Kidney (tissue), 14 donors: Measurements from ENCODE around the gene ZNF773. TPM values are rescaled to one million over a fixed set of nuclear protein-coding genes. Genes with fewer than 3 reads are reported as not detected.

Experiments
- DNase-seq, 5 donors: peaks; one replicate each; pipeline ENCODE4 v3.0.0-alpha.2; 2013 to 2020
- FAIRE-seq: peaks from 2 replicates; lab custom pipeline; 2012; peaks lifted over from hg19 to GRCh38; lab: Jason Lieb, UNC
- H3K27ac ChIP-seq, 2 donors: one replicate each; pipeline ENCODE4 v1.7.0; 2013; ENCODE audit warnings: low read depth in 2 of 2, low read length in 2 of 2, inconsistent platforms in 1 of 2
- H3K27me3 ChIP-seq: one replicate; pipeline ENCODE4 v1.7.1; 2013; ENCODE audit warnings: low read length, inconsistent platforms; ENCODE audit not compliant: control insufficient read depth, insufficient read depth
- H3K36me3 ChIP-seq, 3 donors: one replicate each; pipeline versions ENCODE4 v1.7.0 to v1.7.1; 2013; ENCODE audit warnings: low read length in 3 of 3, control low read depth in 1 of 3, inconsistent platforms in 1 of 3; ENCODE audit not compliant: insufficient read depth in 3 of 3, control insufficient read depth in 2 of 3
- H3K4me1 ChIP-seq, 3 donors: one replicate each; pipeline versions ENCODE4 v1.7.0 to v1.7.1; 2013; ENCODE audit warnings: low read length in 3 of 3, inconsistent platforms in 1 of 3, low read depth in 1 of 3; ENCODE audit not compliant: control insufficient read depth in 2 of 3, insufficient read depth in 2 of 3
- H3K4me3 ChIP-seq, 3 donors: one replicate each; pipeline versions ENCODE4 v1.7.0 to v1.8.1; 2013; ENCODE audit warnings: low read length in 3 of 3, control low read depth in 1 of 3, inconsistent platforms in 1 of 3
- H3K9ac ChIP-seq, 3 donors: one replicate each; pipeline versions ENCODE4 v1.7.0 to v1.7.1; 2013; ENCODE audit warnings: low read length in 3 of 3, control low read depth in 1 of 3, inconsistent platforms in 1 of 3
- H3K9me3 ChIP-seq, 3 donors: one replicate each; pipeline versions ENCODE4 v1.7.0 to v1.7.1; 2013; ENCODE audit warnings: low read length in 3 of 3, control low read depth in 1 of 3, inconsistent platforms in 1 of 3; ENCODE audit not compliant: control insufficient read depth in 2 of 3, insufficient read depth in 1 of 3
- intact Hi-C: fragments of 100-400 bp; cut with DNase I; formaldehyde crosslinking; loops from one replicate; pipeline ENCODE4 v1.11.1; 2022
- polyA plus RNA-seq: library from polyadenylated mRNA; stranded (reverse); fragments of 350-450 nt; fragmentation: Illumina TruSeq; extraction: RNeasy Lipid Tissue Mini Kit (QIAGEN cat#74804); gene quantifications from one replicate; pipeline ENCODE4 v1.2.3, GENCODE V29; 2014; ENCODE audit warnings: low read depth, low replicate concordance; ENCODE audit not compliant: insufficient read depth
- total RNA-seq: library from RNA; stranded (reverse); fragmentation: NEBNext Ultra II Directional; extraction: Animal tissue kit (Norgen Biotek cat#: 25700); gene quantifications from one replicate; pipeline ENCODE4 v1.2.1, GENCODE V29; 2021
- TF ChIP-seq, protein P1 (sequence below): IDR thresholded peaks from 3 replicates; pipeline ENCODE4 v1.5.1; 2012; ENCODE audit warnings: mild to moderate bottlenecking, moderate library complexity, borderline replicate concordance; ENCODE audit not compliant: insufficient read depth; ENCODE audit errors: extremely low read depth
- donor health status: control.
- donor health status: control.
- donor health status: control.
- donor health status: control.
- donor health status: control.
- donor health status: DM: yes; HTN: yes; CAD: no.
- donor health status: Normal renal cell carcinoma (clear cell type).

The ZNF773 gene
- total and polyA plus RNA-seq, 2 donors from 2014 or later, result 3.4 to 12.1 TPM

DNA sequence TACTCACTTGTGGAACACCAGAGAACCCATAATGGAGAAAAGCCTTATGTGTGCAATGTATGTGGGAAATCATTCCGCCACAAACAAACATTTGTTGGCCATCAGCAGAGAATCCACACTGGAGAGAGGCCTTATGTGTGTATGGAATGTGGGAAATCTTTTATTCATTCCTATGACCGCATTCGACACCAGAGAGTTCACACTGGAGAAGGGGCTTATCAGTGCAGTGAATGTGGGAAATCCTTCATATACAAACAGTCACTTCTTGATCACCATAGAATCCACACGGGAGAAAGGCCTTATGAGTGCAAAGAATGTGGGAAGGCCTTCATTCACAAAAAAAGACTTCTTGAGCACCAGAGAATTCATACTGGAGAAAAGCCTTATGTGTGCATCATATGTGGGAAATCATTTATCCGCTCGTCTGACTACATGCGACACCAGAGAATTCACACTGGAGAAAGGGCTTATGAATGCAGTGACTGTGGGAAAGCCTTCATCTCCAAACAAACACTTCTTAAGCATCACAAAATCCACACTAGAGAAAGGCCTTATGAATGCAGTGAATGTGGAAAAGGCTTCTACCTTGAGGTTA lies 38.3 kb downstream of the ZNF773 start:
- Histone ChIP-seq H3K27me3 (no peaks in the 10 kb centered on the region), H3K4me1 (no peaks in the 10 kb centered on the region), H3K4me3 (peak overlapping the region in 2 of 3 donors; percentile 1 to 9), H3K36me3 (peaks cover 41 to 56% (median 53%) of the 10 kb centered on the region in 3 donors), H3K27ac (no peak overlapping the region), H3K9ac (no peak overlapping the region), H3K9me3 (peaks cover 9 to 95% (median 70%) of the 10 kb centered on the region in 3 donors)
- no peak for DNase-seq
- TF ChIP-seq, protein P1, sequence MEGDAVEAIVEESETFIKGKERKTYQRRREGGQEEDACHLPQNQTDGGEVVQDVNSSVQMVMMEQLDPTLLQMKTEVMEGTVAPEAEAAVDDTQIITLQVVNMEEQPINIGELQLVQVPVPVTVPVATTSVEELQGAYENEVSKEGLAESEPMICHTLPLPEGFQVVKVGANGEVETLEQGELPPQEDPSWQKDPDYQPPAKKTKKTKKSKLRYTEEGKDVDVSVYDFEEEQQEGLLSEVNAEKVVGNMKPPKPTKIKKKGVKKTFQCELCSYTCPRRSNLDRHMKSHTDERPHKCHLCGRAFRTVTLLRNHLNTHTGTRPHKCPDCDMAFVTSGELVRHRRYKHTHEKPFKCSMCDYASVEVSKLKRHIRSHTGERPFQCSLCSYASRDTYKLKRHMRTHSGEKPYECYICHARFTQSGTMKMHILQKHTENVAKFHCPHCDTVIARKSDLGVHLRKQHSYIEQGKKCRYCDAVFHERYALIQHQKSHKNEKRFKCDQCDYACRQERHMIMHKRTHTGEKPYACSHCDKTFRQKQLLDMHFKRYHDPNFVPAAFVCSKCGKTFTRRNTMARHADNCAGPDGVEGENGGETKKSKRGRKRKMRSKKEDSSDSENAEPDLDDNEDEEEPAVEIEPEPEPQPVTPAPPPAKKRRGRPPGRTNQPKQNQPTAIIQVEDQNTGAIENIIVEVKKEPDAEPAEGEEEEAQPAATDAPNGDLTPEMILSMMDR, result no peak
- FAIRE-seq, result no peak
- intact Hi-C loops, result no loop called here

DNA sequence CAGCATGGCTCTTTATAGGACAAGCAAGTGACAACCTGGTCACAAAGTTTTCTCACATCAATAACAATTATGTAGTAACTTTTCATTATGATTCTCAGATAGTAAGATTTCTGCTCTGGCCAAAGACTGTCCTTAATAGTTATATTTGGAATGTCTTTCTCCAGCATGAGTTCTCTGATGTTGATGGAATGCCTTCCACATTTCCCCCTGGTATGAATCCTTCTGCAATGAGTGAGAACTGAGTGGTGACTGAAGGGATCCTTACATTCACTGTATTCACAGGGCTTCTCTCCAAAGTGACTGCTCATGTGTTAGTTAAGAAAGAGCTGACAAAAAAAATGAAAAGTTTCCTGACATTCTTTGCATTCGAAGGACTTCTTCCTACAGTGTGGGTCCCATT lies 46.8 kb downstream of the ZNF773 start:
- Histone ChIP-seq H3K4me1 (no peaks in the 10 kb centered on the region), H3K4me3 (peak overlapping the region in 1 of 3 donors; percentile 23), H3K27ac (no peak overlapping the region), H3K27me3 (no peaks in the 10 kb centered on the region), H3K9ac (no peak overlapping the region), H3K9me3 (peaks cover 22 to 93% (median 55%) of the 10 kb centered on the region in 3 donors), H3K36me3 (peaks cover 39 to 74% (median 54%) of the 10 kb centered on the region in 3 donors)
- no peak for DNase-seq
- FAIRE-seq, result no peak
- intact Hi-C loops, result no loop called here
- TF ChIP-seq, protein P1, result no peak

DNA sequence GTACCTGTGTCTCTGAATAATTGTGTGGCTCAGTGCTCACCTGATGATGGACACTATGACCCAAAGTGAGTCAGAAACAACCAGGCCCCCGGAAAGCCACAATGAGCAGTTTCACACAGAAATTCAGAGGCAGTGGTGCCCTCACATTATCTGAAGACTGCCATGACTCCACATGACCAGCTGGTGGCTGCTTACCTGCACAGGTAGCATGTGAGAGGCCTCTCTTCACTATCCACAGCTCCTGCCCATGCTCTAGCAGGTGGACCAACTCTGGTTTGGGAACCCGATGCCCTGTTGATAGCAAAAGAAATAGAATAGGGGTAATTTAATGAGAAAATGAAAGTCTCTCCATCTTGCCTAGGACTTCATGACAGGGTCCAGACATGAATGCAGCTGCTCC lies 52.7 kb downstream of the ZNF773 start:
- H3K9me3 ChIP-seq, result peaks cover 16 to 67% (median 19%) of the 10 kb centered on the region in 3 donors
- TF ChIP-seq, protein P1, result no peak

DNA sequence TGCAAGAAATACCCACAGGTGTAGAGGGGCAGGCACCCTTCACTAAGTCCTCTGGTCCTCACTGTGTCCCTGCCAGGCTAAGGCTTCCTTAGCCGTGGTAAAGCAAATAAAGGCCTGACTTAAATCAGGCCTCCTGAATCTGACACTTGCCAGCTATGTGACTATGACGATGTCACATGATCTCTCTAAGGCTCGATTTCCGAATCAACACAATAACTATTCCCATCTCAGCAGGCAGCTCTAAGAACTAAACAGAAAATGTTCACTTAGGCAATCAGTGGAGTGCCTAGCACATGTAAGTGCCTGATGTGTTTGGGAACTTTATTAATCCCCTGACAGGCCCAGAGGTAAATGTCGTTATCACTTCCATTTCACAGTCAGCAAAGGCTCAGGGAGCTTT lies 57.9 kb downstream of the ZNF773 start:
- Histone ChIP-seq H3K27me3 (no peaks in the 10 kb centered on the region), H3K4me3 (peak overlapping the region in 1 of 3 donors; percentile 96), H3K36me3 (peaks cover 15 to 35% (median 19%) of the 10 kb centered on the region in 3 donors), H3K9me3 (peaks cover 5 to 17% (median 5%) of the 10 kb centered on the region in 3 donors), H3K9ac (no peak overlapping the region), H3K27ac (no peak overlapping the region), H3K4me1 (peaks cover 5 to 15% (median 11%) of the 10 kb centered on the region in 3 donors)
- FAIRE-seq (no peak), DNase-seq (no peak)
- intact Hi-C loops, result no loop called here
- TF ChIP-seq, protein P1, result no peak

More for the DNA sequence above, 52.7 kb downstream of the ZNF773 start:
- DNase-seq, result no peak
- FAIRE-seq, result no peak
- no peaks in the 10 kb centered on the region for H3K27me3 ChIP-seq
- H3K27ac ChIP-seq, result no peak overlapping the region
- intact Hi-C loops, result no loop called here
- peak overlapping the region in 1 of 3 donors; percentile 6 for H3K4me3 ChIP-seq
- H3K9ac ChIP-seq, result no peak overlapping the region
- H3K36me3 ChIP-seq, result peaks cover 39 to 75% (median 55%) of the 10 kb centered on the region in 3 donors
- no peaks in the 10 kb centered on the region for H3K4me1 ChIP-seq
